GM21825 (cell line): ENCODE results near the gene PCA3.
"Not testable (repeated sequence)": the region's sequence is repeated elsewhere in the genome, so short reads cannot be mapped to it uniquely, and the experiment has no call there.

Source experiments
- ATAC-seq: cut with Tn5 transposase; IDR thresholded peaks from one replicate; pipeline ENCODE4 v1.9.1; 2021; ENCODE audit warnings: mild to moderate bottlenecking, moderate library complexity; ENCODE audit not compliant: unreplicated experiment

PCA3 gene

GRCh38 chr9:76764138-76764537 is at the start of gene PCA3:
Gene PCA3 (plus strand): TSS chr9:76764438.
- no peak for ATAC-seq

DNA sequence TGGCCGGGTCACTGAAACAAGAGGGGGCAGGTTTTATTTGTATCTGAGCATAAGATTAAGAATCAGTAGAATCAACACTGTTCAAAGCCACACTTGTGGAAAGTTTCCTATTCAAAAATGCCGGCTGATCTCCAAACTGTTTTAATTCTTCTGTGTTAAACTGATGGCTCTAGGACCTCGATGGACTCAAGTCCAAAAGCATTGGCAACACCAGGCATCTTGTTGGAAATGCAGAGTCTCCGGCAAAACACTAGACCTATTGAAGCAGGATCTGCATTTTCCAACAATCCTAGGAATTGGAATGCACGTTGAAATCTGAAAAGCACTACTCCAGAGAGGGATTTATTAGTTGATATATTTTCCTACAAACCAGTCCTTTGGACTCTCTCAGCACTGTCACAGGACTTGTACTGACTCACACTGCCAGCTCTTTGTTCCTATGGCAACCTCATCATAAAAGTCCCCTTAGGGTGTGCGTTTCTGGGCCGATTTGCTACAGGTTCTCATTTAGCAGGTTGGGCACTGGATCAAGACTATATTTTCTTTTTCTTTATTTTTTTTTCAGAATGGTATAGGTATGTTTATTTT is 48.1 kb upstream of the PCA3 start:
- no peak for ATAC-seq

DNA sequence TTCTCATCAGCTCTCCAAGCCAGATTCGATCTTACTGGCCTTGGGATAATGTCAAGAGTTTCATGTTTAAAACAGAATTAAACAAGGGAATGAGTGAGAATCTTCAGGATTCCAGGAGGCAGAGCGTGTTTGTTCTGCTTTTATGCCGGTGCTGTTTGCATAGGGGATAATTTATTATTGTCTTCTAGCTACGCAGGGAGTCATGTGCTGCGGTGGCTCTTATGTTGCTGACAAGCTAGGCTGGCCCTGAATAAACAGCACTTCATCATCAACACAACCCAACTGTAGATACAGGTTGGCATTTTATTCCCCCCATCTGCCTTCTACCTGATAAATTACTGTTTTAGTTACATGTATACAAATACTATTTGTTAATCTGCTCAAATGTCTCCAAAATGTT is 47.1 kb upstream of the PCA3 start:
- ATAC-seq, result no peak

DNA sequence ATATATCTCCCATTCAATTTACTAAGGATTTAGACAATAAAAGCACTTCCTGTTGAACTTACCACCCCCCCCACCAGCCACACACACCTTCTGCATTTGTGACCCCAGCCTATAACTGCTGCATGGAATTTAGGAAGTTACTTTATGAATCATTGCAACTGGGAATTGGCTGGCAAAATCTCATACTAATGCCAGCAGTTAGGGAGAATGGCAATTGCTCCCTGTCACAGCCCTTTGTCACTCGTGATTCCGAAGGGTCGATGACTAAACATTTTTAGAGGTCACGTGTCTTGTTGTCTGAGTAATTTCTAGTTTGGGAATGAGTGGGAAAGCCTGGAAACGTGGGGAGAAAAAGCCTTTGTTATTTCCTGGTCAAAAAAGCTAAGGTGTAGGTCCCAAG is 46.6 kb upstream of the PCA3 start:
- ATAC-seq, result no peak

GRCh38 chr9:76718166-76718565 is 46.1 kb upstream of the PCA3 start:
- ATAC-seq, result no peak

DNA sequence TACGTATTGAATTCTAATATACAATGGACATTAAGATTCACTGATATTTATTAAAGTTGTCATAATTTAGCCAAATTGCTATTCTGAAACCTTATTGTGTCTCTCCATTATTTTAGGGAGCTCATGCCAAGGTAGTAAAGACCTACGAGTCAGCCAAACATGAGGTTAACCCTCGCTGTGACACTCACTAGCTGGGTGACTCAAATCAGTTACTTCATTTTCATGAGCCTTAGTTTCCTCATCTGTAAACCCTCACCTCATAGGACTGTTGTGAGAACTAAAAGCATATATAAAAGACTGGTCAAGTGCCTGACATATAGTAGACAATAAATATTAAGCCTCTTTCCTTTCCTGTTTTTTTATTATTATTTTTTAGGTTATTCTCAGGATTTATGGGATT is 44.0 kb upstream of the PCA3 start:
- ATAC-seq, result no peak

- ATAC-seq, result no peak
Measured at GRCh38 chr9:76725011-76725546, 39.2 kb upstream of the PCA3 start.

DNA sequence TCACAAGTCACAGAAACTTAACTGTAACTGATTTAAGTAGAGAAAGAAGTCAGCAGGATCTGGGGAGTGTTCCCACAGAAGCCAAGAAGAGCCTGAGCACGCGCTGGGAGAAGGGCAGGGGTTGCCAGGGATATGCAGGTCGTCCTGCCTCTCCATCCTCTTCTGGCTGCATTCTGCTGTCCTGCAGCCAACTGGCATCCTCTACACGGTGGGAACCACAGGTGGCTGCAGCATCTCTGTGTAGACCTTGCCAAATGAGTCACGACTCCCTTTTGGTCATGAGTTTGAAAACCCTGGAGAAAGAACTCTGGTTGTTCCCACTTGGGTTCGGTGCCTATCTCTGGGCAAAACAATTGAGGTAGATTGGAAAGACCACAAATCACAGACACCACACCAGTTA is 38.4 kb upstream of the PCA3 start:
- ATAC-seq, result no peak

DNA sequence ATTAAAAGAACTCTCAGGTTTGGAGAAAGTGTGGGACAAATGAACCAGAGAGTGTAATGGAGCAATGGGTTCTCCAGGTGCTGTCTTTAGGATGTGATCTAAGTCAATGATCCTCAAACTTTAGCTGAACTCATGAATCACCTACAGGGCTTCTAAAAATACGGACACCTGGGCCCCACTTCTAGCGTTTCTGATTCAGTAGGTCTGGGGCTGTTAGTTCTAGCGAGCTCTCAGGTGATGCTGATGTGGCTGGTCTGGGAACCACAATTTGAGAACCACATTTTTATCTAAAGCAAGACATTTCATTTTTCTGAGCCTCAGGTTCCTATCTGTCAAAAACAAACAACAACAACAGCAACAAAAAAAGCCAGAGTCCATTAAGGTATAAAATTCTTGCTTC is 35.1 kb upstream of the PCA3 start:
- no peak for ATAC-seq

- ATAC-seq, result no peak
Measured at GRCh38 chr9:76729980-76730737, 34.1 kb upstream of the PCA3 start.

GRCh38 chr9:76730801-76731200 is 33.4 kb upstream of the PCA3 start:
- ATAC-seq, result no peak

DNA sequence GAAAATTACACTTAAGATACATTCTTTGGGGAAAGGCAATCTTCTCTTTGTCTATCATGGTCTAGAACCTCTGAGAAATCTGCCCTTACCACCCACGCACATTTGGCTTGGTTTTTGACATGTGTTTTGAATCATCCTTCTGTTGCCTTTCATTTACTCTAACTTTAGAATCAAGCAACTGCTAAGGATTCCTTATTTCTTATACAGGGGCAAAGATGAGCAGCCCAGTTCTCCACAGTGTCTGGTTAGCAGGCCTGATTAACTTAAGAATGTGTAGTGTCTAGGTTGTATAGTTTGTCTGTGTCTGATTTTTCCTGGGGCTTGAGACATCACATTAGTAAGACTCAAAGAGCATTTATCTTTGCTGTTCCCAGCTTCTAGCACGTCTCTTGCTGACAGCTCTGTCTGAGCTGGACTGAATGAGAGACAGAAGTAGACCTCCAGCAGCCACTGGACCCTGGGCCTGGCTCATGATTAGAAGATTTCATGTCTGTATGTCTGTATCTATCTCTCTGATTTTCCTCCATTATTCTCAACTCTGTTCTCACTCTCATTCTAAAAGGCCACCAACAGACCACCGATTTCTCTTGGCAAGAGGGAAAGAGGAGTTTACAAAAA is 31.8 kb upstream of the PCA3 start:
- ATAC-seq, result no peak

GRCh38 chr9:76733096-76733495 is 31.1 kb upstream of the PCA3 start:
- ATAC-seq, result no peak

GRCh38 chr9:76734716-76735115 is 29.5 kb upstream of the PCA3 start:
- no peak for ATAC-seq

- no peak for ATAC-seq
Measured at GRCh38 chr9:76737154-76737902, 26.9 kb upstream of the PCA3 start.

- ATAC-seq, result no peak
Measured at GRCh38 chr9:76738402-76738801, 25.8 kb upstream of the PCA3 start.

DNA sequence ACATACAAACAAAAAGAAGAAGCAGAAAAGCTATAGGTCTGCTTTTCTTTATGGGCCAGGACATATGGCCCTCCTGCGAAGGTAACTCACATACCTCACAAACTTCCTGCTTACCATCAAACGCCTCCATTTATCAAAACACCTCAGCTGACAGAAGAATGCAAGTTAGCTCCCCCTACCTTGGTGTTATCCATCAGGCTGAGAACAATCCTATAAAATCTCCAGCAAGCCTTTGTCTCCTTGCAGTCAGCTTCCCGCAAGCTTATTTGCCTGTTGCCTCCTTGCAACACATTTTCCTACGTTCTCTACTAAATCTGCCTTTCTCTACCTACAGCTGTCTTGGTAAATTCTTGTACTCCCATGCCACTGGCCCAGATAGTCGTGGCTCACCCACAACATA is 22.7 kb upstream of the PCA3 start:
- no peak for ATAC-seq

GRCh38 chr9:76742890-76743289 is 21.3 kb upstream of the PCA3 start:
- ATAC-seq, result not testable (repeated sequence)

DNA sequence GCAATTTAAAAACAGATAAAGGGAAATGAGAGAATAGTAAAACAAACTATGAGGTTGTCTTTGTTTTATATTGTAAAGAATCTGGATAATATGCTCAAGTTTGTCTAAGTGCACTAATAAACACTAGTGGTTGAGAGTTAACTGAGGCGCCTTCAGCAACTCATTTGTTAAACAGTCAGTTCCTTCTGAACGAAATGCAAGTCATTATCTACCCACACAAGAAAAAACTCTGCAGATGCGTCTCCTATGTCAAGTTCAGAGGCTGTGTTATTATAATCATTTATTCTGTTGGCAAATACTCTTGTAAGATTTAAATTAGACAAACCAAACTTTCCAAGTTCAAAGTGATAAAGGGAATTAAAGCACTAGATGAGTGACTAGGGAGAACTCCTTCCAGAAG is 20.3 kb upstream of the PCA3 start:
- no peak for ATAC-seq

DNA sequence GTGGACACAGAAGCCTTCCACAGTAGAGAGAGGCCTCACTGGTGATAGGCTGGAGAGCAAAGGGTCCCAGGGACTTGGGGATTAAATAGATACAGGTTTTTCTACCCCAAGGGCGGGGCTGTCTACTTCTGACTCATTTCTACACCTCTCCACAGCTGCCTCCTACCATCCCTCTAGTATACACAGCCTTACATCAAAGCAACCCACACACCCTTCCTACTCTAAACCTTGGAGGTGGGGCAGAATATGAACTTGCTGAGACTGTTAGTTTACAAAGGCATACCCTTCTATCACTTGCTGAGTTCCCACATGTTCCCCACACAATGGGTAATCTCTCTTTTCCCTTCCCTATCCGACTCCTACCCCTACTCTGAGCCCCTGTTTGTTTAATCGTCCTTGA is 19.9 kb upstream of the PCA3 start:
- ATAC-seq, result no peak

DNA sequence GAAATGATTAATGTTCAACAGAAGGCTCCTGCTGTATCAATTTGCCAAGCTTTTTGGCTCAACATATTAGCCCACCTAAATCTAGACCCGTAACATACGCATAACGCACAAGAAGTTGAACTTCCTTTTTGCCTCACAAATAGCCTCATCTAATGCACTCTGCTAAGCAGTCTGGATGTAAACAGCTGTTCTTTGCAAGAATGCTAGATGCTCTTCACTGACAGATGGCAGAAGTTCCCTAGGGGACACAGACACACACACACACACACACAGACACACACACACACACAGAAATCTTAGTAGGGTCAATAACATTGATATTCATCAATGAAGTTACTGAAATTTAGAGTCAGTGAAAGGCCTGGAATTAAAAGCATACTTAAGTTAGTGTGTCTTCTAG is 13.2 kb upstream of the PCA3 start:
- no peak for ATAC-seq

DNA sequence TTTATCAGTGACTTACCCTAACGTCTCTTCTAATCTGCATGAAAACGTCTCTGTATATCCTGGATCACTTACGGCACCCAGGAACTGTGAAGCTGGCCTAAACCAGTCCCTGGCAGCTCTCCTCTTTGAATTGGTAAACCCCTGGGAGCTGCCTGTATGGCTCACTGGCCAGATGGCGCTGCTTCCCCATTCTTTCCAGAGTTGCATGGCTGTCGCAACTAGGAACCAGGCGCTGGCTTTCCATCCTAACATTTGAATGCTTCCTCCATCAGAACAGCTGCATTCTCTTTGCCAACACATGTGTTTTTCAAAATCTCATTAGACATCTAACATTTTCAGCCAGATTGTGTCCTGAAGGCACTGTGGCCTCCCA is 8.0 kb upstream of the PCA3 start:
- peak; percentile 38 for ATAC-seq
